ENCODE results near the gene MGAT3. TPM values are rescaled to one million over a fixed set of nuclear protein-coding genes. Genes with fewer than 3 reads are reported as not detected.

Gene MGAT3
- total RNA-seq, 1 donor from 2014 or later, result 47.0 TPM

GRCh38 chr22:39489094-39490068 lies 32.6 kb downstream of the MGAT3 start:
- no peak for DNase-seq (ENCODE audit: extremely low spot score, unreplicated experiment)
- Mint-ChIP-seq H3K4me3 (no peak overlapping the region), H3K27ac (peak overlapping the region; percentile 78), H3K27me3 (no peaks in the 10 kb centered on the region), H3K9me3 (no peaks in the 10 kb centered on the region), H3K36me3 (peaks cover 5% of the 10 kb centered on the region), H3K4me1 (ENCODE audit: unreplicated experiment) (peaks cover 13% of the 10 kb centered on the region)
- no peak for TF ChIP-seq CTCF (conservative IDR thresholded peaks at IDR 0.05)

- peaks cover 5% of the 10 kb centered on the region for H3K36me3 Mint-ChIP-seq
- DNase-seq (ENCODE audit: extremely low spot score, unreplicated experiment), result no peak
- H3K4me1 Mint-ChIP-seq (ENCODE audit: unreplicated experiment), result peaks cover 13% of the 10 kb centered on the region
- H3K27me3 Mint-ChIP-seq, result no peaks in the 10 kb centered on the region
- peak overlapping the region; percentile 40 for H3K4me3 Mint-ChIP-seq
- H3K9me3 Mint-ChIP-seq, result no peaks in the 10 kb centered on the region
- no peak for TF ChIP-seq CTCF (conservative IDR thresholded peaks at IDR 0.05)
- peak overlapping the region; percentile 78 for H3K27ac Mint-ChIP-seq
Measured at GRCh38 chr22:39490135-39490798, 33.5 kb downstream of the MGAT3 start.

GRCh38 chr22:39490966-39491680 lies 34.3 kb downstream of the MGAT3 start:
- Mint-ChIP-seq H3K36me3 (peaks cover 5% of the 10 kb centered on the region), H3K27me3 (no peaks in the 10 kb centered on the region), H3K27ac (no peak overlapping the region), H3K4me3 (no peak overlapping the region), H3K4me1 (ENCODE audit: unreplicated experiment) (peaks cover 14% of the 10 kb centered on the region), H3K9me3 (no peaks in the 10 kb centered on the region)
- no peak for DNase-seq (ENCODE audit: extremely low spot score, unreplicated experiment)
- no peak for TF ChIP-seq CTCF (conservative IDR thresholded peaks at IDR 0.05)

GRCh38 chr22:39491696-39492095 lies 34.9 kb downstream of the MGAT3 start:
- H3K4me1 Mint-ChIP-seq (ENCODE audit: unreplicated experiment), result peaks cover 18% of the 10 kb centered on the region
- no peaks in the 10 kb centered on the region for H3K9me3 Mint-ChIP-seq
- H3K36me3 Mint-ChIP-seq, result peaks cover 5% of the 10 kb centered on the region
- no peaks in the 10 kb centered on the region for H3K27me3 Mint-ChIP-seq
- DNase-seq (ENCODE audit: extremely low spot score, unreplicated experiment), result no peak
- no peak overlapping the region for H3K27ac Mint-ChIP-seq
- TF ChIP-seq CTCF (conservative IDR thresholded peaks at IDR 0.05), result no peak
- H3K4me3 Mint-ChIP-seq, result no peak overlapping the region

GRCh38 chr22:39492186-39492585 lies 35.4 kb downstream of the MGAT3 start:
- Mint-ChIP-seq H3K36me3 (peaks cover 5% of the 10 kb centered on the region), H3K27ac (no peak overlapping the region), H3K27me3 (no peaks in the 10 kb centered on the region)

More at GRCh38 chr22:39492186-39492585, 35.4 kb downstream of the MGAT3 start:
- TF ChIP-seq CTCF (conservative IDR thresholded peaks at IDR 0.05), result no peak
- no peak for DNase-seq (ENCODE audit: extremely low spot score, unreplicated experiment)
- H3K9me3 Mint-ChIP-seq, result no peaks in the 10 kb centered on the region
- H3K4me3 Mint-ChIP-seq, result no peak overlapping the region
- peaks cover 18% of the 10 kb centered on the region for H3K4me1 Mint-ChIP-seq (ENCODE audit: unreplicated experiment)

Data from type B pancreatic cell (in vitro differentiated cells).